Retinal pigment epithelial cell (primary cell): ENCODE results near the gene NSUN2.

Source experiments
- DNase-seq: peaks from one replicate; pipeline ENCODE4 v3.0.0-alpha.2; 2010; ENCODE audit warnings: low read depth
- H3K4me3 ChIP-seq: 2 replicates; pipeline ENCODE4 v1.5.1; 2011; ENCODE audit warnings: mild to moderate bottlenecking, low read length, control low read depth, moderate library complexity
- TF ChIP-seq, protein P1 (sequence below): conservative IDR thresholded peaks from 2 replicates; pipeline ENCODE4 v1.5.1; 2011; ENCODE audit warnings: low read depth, low read length, control low read depth, inconsistent platforms

Gene NSUN2

DNA sequence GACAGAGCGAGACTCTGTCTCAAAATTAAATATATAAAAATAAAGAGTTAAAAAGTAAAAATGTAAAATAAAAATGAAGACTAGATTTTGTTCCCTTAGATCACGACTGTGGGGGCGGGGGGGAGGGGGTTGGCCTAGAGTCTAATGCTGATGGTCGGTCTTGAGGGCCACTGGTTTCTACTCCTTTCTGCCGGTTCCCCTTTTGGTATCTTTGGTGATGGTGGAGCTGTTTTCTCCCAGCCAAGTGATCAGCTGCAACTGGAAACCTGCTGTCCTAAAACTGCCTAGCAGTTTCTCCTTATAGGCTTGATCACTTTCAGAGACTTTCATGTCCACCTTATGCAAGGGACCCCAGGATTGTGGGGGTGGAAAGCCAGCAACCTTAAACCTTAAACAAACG lies 1.5 kb upstream of the NSUN2 start:
- DNase-seq = no peak
- TF ChIP-seq, protein P1, sequence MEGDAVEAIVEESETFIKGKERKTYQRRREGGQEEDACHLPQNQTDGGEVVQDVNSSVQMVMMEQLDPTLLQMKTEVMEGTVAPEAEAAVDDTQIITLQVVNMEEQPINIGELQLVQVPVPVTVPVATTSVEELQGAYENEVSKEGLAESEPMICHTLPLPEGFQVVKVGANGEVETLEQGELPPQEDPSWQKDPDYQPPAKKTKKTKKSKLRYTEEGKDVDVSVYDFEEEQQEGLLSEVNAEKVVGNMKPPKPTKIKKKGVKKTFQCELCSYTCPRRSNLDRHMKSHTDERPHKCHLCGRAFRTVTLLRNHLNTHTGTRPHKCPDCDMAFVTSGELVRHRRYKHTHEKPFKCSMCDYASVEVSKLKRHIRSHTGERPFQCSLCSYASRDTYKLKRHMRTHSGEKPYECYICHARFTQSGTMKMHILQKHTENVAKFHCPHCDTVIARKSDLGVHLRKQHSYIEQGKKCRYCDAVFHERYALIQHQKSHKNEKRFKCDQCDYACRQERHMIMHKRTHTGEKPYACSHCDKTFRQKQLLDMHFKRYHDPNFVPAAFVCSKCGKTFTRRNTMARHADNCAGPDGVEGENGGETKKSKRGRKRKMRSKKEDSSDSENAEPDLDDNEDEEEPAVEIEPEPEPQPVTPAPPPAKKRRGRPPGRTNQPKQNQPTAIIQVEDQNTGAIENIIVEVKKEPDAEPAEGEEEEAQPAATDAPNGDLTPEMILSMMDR = no peak
- H3K4me3 ChIP-seq = peak overlapping the region; percentile 92

GRCh38 chr5:6633469-6634245 lies 813 bp upstream of the NSUN2 start:
- TF ChIP-seq, protein P1 = no peak
- no peak for DNase-seq
- H3K4me3 ChIP-seq = peak overlapping the region; percentile 92

DNA sequence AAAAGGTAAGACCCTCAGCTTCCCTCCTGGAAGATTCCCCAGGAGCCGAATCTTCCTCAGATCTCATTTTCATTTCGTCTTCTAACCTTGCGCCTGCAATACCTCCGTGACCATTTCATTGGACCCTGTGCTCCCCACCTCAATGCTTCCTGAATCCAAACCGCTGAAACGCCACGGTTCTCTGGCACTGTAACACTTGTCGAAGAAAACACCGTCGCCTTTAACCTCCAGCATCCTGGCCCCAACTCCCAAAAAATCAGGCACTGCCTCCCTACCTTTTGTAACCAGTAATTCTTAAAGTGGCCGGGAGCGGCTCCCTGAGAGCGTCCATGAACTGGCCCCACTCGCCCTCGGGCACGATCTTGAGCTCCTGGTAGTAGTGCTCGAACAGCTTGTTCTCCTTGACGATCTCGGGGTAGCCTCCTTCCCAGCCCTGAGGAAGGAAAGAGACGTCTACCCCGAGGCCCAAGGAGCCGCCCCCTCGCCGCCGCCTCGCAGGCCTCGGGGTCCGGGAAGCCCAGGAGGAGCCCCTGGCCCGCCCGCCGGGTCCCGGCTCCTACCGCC lies 438 bp downstream of the NSUN2 start:
- TF ChIP-seq, protein P1 = peak; percentile 24
- H3K4me3 ChIP-seq = peak overlapping the region; percentile 92
- DNase-seq = no peak

DNA sequence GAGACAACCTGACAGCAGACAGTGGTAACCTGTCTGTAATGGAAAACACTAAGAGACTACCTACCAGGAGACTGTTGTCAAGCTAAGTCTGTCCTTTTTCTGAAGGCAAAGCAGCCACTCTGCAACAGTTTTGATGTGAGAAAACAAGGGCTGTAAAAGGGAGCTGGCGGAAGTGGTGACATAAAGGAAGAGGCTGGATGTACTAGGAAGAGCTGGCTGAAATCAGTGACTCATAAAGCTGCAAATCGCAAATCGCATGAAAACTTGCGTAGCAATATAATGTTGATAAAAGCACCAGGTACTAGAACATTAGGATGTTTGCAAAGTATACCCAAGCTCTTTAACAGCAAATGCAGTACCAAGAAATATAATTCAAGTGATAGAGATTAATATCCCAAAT lies 1.4 kb downstream of the NSUN2 start:
- TF ChIP-seq, protein P1 = no peak
- DNase-seq = no peak
- H3K4me3 ChIP-seq = peak overlapping the region; percentile 92

- no peak overlapping the region for H3K4me3 ChIP-seq
- TF ChIP-seq, protein P1 = no peak
- DNase-seq = no peak
Observed at GRCh38 chr5:6626508-6626907, 6.3 kb downstream of the NSUN2 start.

DNA sequence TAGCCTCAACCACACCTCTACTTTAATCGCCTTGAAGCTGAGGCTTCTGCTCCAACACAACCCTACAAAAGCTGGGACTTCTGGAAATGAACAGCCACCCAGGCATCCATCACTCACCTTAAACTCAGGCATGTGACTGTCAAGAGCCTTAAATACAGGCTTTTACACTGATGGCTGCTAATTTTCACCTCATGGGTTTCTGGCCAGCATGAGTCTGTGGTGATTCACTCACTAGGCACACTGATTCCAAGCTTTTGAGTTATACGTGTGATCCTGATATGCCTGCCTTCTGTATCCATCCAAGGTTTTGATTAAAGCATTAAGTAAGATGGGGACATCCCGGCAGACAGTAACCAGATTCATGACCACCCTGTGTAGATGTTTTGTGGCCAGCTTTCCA lies 8.9 kb downstream of the NSUN2 start:
- TF ChIP-seq, protein P1 = no peak
- DNase-seq = no peak
- no peak overlapping the region for H3K4me3 ChIP-seq

GRCh38 chr5:6623228-6623627 lies 9.6 kb downstream of the NSUN2 start:
- TF ChIP-seq, protein P1 = no peak
- H3K4me3 ChIP-seq = no peak overlapping the region
- DNase-seq = no peak
